Transverse colon (tissue), 4 donors: ENCODE data around the gene MAP2K6.

ENCODE experiments used
- CTCF ChIP-seq, 5 experiments: fragments of 200-600 bp in 3 of 5; fragments of 450-650 bp in 2 of 5; sonication (generic) in 3 of 5; IDR thresholded peaks; 1 replicate in 2 of 5; 2 replicates in 3 of 5; pipeline ENCODE4 v1.5.1; 2016 to 2017; ENCODE audit warnings: antibody characterized with exemption in 5 of 5, inconsistent platforms in 3 of 5, mild to moderate bottlenecking in 2 of 5, moderate library complexity in 1 of 5
- POLR2A ChIP-seq: fragments of 450-650 bp; IDR thresholded peaks from one replicate; pipeline ENCODE4 v1.6.1; 2016; ENCODE audit warnings: antibody characterized with exemption, mild to moderate bottlenecking, moderate library complexity
- POLR2AphosphoS5 ChIP-seq, 3 donors: sonication (generic); formaldehyde crosslinking; IDR thresholded peaks; one replicate each; pipeline ENCODE4 v1.6.1; 2016; ENCODE audit warnings: antibody characterized with exemption in 3 of 3

DNA sequence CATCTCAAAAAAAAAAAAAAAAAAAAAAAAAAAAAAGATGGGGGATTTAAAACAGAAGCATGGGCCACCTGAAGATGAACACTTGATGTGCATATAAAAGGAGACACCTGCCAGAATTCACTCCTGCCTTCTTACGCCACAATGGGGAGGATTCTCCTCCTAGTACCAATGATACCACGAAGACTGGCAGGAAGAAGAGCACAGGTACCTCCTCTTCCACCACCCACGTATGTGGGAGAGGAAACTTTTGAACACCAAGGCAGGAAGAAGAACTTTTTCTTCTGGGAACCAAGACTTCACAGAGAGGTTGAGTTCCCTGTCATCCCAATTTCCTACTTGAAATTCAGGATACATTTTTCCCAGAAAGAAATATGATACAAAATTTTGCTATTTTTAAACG, 2.7 kb upstream of the MAP2K6 start:
- TF ChIP-seq POLR2A (no peak), CTCF (IDR thresholded peaks at IDR 0.05) (no peak), POLR2AphosphoS5 (IDR thresholded peaks at IDR 0.05) (no peak)
